NOMO-1 treated with DMSO at 0.1 percent for 48 hours (cell line): Measurements from ENCODE around the gene HDC.

ENCODE experiments used
- DNase-seq: peaks from one replicate; lab custom pipeline; 2025; ENCODE audit not compliant: unreplicated experiment; lab: John Stamatoyannopoulos, UW

HDC gene

DNA sequence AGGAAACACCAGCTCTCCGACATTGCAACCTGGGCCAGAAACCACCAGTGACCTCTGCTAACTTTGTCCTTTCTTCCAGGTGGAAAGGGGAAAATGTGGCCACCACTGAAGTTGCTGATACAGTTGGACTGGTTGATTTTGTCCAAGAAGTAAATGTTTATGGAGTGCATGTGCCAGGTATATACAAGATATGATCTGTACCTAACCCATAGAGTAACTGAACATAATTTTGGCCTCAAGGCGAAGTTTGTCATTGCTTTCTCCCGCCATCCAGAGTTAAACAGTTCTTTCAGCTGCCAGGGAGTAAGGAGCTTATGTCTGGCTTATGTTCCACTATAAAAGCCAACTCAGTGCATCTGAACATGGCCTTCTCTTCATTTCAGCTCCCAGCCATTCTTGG is 36.7 kb downstream of the HDC start:
- no peak for DNase-seq

DNA sequence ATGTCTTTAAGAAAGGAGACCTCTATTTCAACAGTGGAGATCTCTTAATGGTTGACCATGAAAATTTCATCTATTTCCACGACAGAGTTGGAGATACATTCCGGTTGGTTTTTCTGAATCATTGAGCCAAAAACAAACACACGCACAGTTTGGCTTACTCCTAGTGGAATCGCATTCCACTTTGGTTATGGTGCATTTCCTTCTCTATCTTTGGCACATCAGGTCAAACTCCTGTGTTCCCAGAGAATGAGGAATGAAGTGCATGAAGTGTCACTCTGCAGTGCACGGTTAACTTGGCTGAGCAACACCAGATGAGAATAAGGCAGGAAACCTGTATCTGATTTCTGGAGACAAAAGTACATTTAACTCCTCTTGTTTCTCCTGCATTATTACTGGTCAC is 38.5 kb downstream of the HDC start:
- DNase-seq, result no peak

GRCh38 chr15:50225938-50226337 is 39.6 kb downstream of the HDC start:
- DNase-seq, result no peak

DNA sequence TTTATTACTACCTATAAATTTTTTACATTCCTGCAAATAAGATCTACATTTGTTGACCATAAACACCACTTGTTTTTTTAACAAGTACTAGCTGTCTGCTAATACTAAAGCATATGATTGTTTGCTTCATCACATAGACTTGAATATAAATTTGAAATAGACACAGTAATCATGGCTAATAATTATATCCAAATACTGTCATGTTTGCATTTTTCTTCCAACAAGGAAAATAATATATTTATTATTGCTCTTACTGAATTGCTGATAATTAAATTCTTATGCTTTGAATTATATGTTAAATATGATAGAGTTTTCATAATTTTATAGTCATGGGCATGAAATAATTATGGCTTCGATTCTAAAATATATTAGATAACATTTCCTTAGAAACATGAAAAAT is 40.5 kb downstream of the HDC start:
- no peak for DNase-seq

DNA sequence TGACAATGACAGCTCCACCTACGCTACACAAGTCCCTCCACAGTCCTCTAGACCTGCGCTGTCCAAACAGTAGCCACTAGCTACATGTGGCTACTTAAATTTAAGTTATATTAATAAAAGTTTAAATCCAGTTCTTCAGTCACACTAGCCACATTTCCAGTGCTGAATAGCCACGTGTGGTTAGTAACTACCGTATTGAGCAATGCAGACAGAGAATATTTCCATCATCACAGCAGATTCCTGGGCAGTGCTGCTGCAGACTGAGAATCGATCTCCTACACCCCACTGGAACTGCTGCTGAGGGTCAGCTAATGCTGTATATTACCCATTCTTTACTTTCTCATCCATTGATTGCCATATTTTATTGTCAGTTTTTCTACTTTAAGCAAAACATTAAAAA is 40.9 kb downstream of the HDC start:
- DNase-seq, result peak; percentile 1

- no peak for DNase-seq
These were observed 43.3 kb downstream of the HDC start for GRCh38 chr15:50222181-50222580.

- DNase-seq, result no peak
These were observed 45.7 kb downstream of the HDC start for GRCh38 chr15:50219820-50220219.

- DNase-seq, result no peak
These were observed 46.8 kb downstream of the HDC start for GRCh38 chr15:50218691-50219090.

DNA sequence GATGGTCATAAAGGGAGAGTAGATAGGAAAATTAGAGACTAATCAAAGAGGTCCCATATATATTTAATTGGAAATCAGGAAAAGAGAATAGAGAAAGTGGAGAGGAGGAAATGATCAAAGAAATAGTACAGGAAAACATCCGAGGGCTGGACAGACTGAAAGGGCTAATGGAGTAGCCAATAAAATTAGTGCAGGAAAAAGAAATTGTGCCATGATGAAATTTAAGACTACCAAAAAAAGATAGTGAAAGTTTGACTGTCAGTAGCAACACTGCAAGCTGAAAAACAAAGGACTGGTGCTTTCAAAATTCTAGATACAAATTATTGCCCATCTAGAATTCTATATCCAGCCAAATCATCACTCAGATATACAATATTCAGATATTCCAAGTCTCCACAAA is 47.2 kb downstream of the HDC start:
- no peak for DNase-seq

DNA sequence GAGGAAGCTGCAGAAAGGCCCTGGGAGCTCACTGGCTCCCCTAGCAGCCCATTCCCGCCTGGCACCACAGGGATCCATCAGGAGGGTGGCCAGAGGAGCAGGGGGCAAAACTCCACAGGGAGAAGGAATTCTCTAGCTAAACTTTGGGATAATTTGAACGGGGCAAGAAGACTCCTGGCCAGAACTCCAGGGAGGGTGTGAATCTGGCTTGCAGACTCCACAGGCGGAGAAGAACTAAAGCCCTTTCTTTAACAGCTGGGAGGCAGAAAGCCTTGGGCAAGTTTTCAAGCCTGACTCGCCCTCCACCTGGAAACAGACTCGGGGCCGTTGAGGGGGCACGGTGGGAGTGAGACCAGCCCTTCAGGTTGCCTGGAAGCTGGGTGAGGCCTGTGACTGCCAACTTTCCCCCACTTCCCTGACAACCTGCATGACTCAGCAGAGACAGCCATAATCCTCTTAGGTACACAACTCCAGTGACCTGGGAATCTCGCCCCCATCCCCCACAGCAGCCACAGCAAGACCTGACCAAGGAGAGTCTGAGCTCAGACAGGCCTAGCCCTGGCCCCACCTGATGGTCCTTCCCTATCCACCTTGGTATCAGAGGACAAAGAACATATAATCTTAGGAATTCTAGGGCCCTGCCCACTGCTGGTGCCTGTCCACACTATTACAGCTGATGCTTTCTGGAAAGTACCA is 54.9 kb downstream of the HDC start:
- no peak for DNase-seq

DNA sequence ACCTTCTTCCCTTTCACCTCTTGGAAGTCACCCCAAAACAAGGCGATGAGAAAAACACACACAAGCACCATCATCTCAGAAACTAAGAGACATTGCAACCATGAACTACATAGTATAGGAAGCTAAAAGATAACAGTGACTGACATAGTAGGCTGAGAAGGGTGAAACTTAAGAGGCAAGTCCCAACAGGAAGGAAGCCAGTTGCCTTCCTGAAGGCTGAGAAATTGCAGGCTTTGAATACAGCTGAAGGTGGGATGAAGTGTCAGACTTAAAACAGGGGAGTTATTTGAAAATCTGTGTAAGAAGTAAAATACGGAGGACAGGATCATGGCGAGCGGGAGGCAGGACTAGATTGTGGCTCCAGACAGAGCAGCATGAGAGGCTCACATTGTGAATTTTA is 55.7 kb downstream of the HDC start:
- DNase-seq, result no peak

GRCh38 chr15:50206020-50206419 is 59.5 kb downstream of the HDC start:
- no peak for DNase-seq

DNA sequence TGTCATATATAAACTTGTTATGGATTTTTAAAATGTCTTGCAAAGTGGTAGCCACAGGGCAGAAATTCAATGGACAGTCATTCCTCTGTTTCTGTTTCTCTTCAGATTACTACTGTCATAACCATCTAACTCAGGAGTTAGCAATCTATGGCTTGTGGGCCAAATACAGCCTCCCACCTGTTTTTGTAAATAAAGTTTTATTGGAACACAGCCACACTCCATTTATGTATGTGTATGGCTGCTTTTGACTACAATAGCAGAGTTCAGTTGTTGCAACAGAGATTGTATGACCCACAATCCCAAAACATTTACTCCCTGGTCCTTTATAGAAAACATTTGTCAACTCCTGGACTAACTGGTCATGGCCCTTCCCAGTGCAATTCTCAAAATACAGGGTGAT is 63.5 kb downstream of the HDC start:
- no peak for DNase-seq

DNA sequence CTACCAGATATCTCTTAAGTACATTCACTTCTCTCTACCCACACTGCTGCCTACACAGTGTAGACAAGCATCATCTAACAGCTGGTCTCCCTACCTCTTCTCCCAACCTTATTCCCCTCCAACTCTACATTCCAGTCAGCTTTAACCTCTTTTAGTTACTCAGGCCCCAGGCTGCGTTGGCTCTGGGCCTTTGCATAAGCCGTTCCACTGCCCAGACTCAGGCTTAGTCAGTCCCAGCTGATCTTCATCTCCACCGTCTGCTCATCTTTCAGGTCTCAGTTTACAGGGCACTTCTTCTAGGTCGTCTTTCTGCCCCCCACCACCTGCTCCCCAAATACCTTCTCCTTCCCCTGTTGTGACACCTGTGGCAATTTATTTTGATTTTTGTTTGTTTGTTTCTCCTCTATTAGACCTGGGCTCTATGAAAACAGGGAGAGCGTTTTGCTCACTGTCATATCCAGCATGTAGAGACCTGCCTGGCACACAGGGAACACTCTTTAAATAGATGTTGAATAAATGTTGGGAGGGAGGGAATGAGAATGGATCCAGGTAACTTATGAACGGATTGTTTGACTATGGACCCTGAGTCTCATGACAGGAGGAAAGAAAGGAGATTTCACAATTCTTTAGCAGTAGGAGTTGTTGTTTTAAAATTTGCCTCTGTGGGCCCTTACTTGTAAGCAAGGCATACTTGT is 72.5 kb downstream of the HDC start:
- no peak for DNase-seq

DNA sequence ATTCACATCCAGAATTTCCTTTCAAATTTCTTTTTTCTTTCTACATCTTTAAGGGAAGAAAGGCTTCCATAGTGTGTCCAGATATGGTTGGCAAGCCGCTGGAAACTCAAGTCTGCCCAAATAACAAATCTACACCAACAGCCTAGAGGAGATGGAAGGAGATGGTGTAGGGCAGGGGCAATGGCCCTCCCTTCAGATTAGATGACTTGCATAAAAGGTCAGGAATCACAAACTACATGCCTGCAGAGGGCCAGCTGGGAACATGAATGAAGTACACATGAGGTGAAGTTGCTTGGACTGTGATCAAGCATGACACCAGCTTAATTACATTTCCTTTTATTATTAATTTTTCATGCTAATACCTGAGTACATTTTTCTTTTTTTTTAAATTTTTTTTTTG is 73.4 kb downstream of the HDC start:
- DNase-seq, result no peak
